HEK293 (cell line): Measurements from ENCODE around the gene CDYL.

Source experiments
- CTCF ChIA-PET: fragments of 350-600 bp; formaldehyde crosslinking; extraction: SDS; loops from one replicate; lab custom pipeline; 2021; ENCODE audit warnings: antibody characterized with exemption; lab: Yijun Ruan, JAX
- POLR2A ChIA-PET: fragments of 300-600 bp; formaldehyde crosslinking; extraction: SDS; loops from one replicate; lab custom pipeline; 2020; ENCODE audit warnings: antibody characterized with exemption, inconsistent platforms; lab: Yijun Ruan, JAX
- H3K27ac ChIP-seq: fragments of 200-500 bp; sonication (Bioruptor generic); 2 replicates; pipeline ENCODE4 v1.5.1; 2014; ENCODE audit warnings: low read depth, low read length, control low read depth, inconsistent platforms; ENCODE audit errors: extremely low read depth
- H3K36me3 ChIP-seq, 2 experiments: fragments of 200-500 bp in 1 of 2; sonication (Bioruptor generic) in 1 of 2; 1 replicate in 1 of 2; 2 replicates in 1 of 2; pipeline ENCODE4 v1.5.1; 2014 to 2017; ENCODE audit warnings: inconsistent platforms in 2 of 2, low read length in 2 of 2; ENCODE audit not compliant: control insufficient read depth in 2 of 2, insufficient read depth in 1 of 2
- H3K4me1 ChIP-seq: fragments of 200-500 bp; sonication (Bioruptor generic); 2 replicates; pipeline ENCODE4 v1.5.1; 2014; ENCODE audit warnings: mild to moderate bottlenecking, low read length, inconsistent platforms; ENCODE audit not compliant: control insufficient read depth, insufficient read depth
- H3K4me3 ChIP-seq: 2 replicates; pipeline ENCODE4 v1.5.1; 2011; ENCODE audit warnings: low read depth, mild to moderate bottlenecking, control low read depth, low read length, moderate library complexity
- H3K9me3 ChIP-seq: fragments of 200-500 bp; sonication (Bioruptor generic); 2 replicates; pipeline ENCODE4 v1.5.1; 2014; ENCODE audit warnings: low read depth, low read length, inconsistent platforms; ENCODE audit not compliant: control insufficient read depth, insufficient read depth
- HOXC10 ChIP-seq: sonication (generic); formaldehyde crosslinking; IDR thresholded peaks from 2 replicates; pipeline ENCODE4 v1.8.1; 2023; ENCODE audit warnings: mild to moderate bottlenecking, missing genetic modification reagents
- PATZ1 ChIP-seq: fragments of 450-650 bp; formaldehyde crosslinking; IDR thresholded peaks from 2 replicates; pipeline ENCODE4 v1.5.1; 2016; ENCODE audit warnings: missing biosample characterization, missing genetic modification characterization
- PRDM10 ChIP-seq: fragments of 450-650 bp; formaldehyde crosslinking; IDR thresholded peaks from 2 replicates; pipeline ENCODE4 v1.5.1; 2016; ENCODE audit warnings: missing biosample characterization, missing genetic modification characterization
- REST ChIP-seq: fragments of 450-650 bp; formaldehyde crosslinking; IDR thresholded peaks from 2 replicates; pipeline ENCODE4 v1.5.1; 2016; ENCODE audit warnings: missing biosample characterization, missing genetic modification characterization
- SP7 ChIP-seq: fragments of 450-650 bp; formaldehyde crosslinking; IDR thresholded peaks from 2 replicates; pipeline ENCODE4 v1.5.1; 2016; ENCODE audit warnings: missing biosample characterization, missing genetic modification characterization
- ZBTB20 ChIP-seq: fragments of 450-650 bp; formaldehyde crosslinking; IDR thresholded peaks from 2 replicates; pipeline ENCODE4 v1.5.1; 2016; ENCODE audit warnings: missing biosample characterization, missing genetic modification characterization
- ZBTB48 ChIP-seq: fragments of 450-650 bp; formaldehyde crosslinking; IDR thresholded peaks from 2 replicates; pipeline ENCODE4 v1.5.1; 2016; ENCODE audit warnings: missing biosample characterization, missing genetic modification characterization
- ZBTB8A ChIP-seq: fragments of 450-650 bp; formaldehyde crosslinking; IDR thresholded peaks from 2 replicates; pipeline ENCODE4 v1.5.1; 2016; ENCODE audit warnings: missing biosample characterization, missing genetic modification characterization
- ZNF157 ChIP-seq: fragments of 450-650 bp; formaldehyde crosslinking; IDR thresholded peaks from 2 replicates; pipeline ENCODE4 v1.5.1; 2016; ENCODE audit warnings: missing biosample characterization, missing genetic modification characterization
- ZNF214 ChIP-seq: fragments of 450-650 bp; formaldehyde crosslinking; IDR thresholded peaks from 2 replicates; pipeline ENCODE4 v1.5.1; 2017; ENCODE audit warnings: missing biosample characterization, mild to moderate bottlenecking, missing genetic modification characterization, borderline replicate concordance
- ZNF26 ChIP-seq: fragments of 450-650 bp; formaldehyde crosslinking; IDR thresholded peaks from 2 replicates; pipeline ENCODE4 v1.5.1; 2016; ENCODE audit warnings: missing biosample characterization, missing genetic modification characterization
- ZNF266 ChIP-seq: fragments of 450-650 bp; formaldehyde crosslinking; IDR thresholded peaks from 2 replicates; pipeline ENCODE4 v1.5.1; 2016; ENCODE audit warnings: missing biosample characterization, missing genetic modification characterization, low read depth
- ZNF473 ChIP-seq: fragments of 450-650 bp; formaldehyde crosslinking; IDR thresholded peaks from 2 replicates; pipeline ENCODE4 v1.5.1; 2017; ENCODE audit warnings: missing biosample characterization, missing genetic modification characterization
- ZNF521 ChIP-seq: fragments of 450-650 bp; formaldehyde crosslinking; IDR thresholded peaks from 2 replicates; pipeline ENCODE4 v1.5.1; 2017; ENCODE audit warnings: missing biosample characterization, mild to moderate bottlenecking, missing genetic modification characterization
- ZNF529 ChIP-seq: fragments of 450-650 bp; formaldehyde crosslinking; IDR thresholded peaks from 2 replicates; pipeline ENCODE4 v1.5.1; 2017; ENCODE audit warnings: missing genetic modification characterization, missing biosample characterization; ENCODE audit not compliant: insufficient replicate concordance
- ZNF610 ChIP-seq: fragments of 450-650 bp; formaldehyde crosslinking; IDR thresholded peaks from 2 replicates; pipeline ENCODE4 v1.5.1; 2016; ENCODE audit warnings: missing biosample characterization, missing genetic modification characterization, borderline replicate concordance
- ZNF623 ChIP-seq: fragments of 450-650 bp; formaldehyde crosslinking; IDR thresholded peaks from 2 replicates; pipeline ENCODE4 v1.5.1; 2016; ENCODE audit warnings: missing biosample characterization, missing genetic modification characterization
- ZNF624 ChIP-seq: fragments of 450-650 bp; formaldehyde crosslinking; IDR thresholded peaks from 2 replicates; pipeline ENCODE4 v1.5.1; 2017; ENCODE audit warnings: missing biosample characterization, missing genetic modification characterization
- ZNF639 ChIP-seq: fragments of 450-650 bp; formaldehyde crosslinking; IDR thresholded peaks from 2 replicates; pipeline ENCODE4 v1.5.1; 2016; ENCODE audit warnings: missing biosample characterization, missing genetic modification characterization
- ZNF670 ChIP-seq: fragments of 450-650 bp; formaldehyde crosslinking; IDR thresholded peaks from 2 replicates; pipeline ENCODE4 v1.5.1; 2016; ENCODE audit warnings: missing biosample characterization, missing genetic modification characterization, low read depth
- ZNF677 ChIP-seq: fragments of 450-650 bp; IDR thresholded peaks from 2 replicates; pipeline ENCODE4 v1.5.0; 2018; ENCODE audit warnings: missing biosample characterization, mild to moderate bottlenecking, missing genetic modification characterization, moderate library complexity
- ZNF707 ChIP-seq: fragments of 450-650 bp; formaldehyde crosslinking; IDR thresholded peaks from 2 replicates; pipeline ENCODE4 v1.5.1; 2016; ENCODE audit warnings: missing biosample characterization, missing genetic modification characterization
- ZNF785 ChIP-seq: fragments of 450-650 bp; formaldehyde crosslinking; IDR thresholded peaks from 2 replicates; pipeline ENCODE4 v1.5.1; 2016; ENCODE audit warnings: missing biosample characterization, missing genetic modification characterization

CDYL gene

GRCh38 chr6:4890627-4891026 lies 114.4 kb downstream of the CDYL start:
- H3K36me3 ChIP-seq, result peaks cover 8 to 19% of the 10 kb centered on the region in 2 experiments
- H3K9me3 ChIP-seq, result no peaks in the 10 kb centered on the region
- no peaks in the 10 kb centered on the region for H3K4me1 ChIP-seq
- ChIA-PET POLR2A (no interaction called here), CTCF (interaction anchor here (1.0 kb wide), 1 partner anchor 140 kb away, joined by 3 read pairs; no protein-coding TSS in a partner anchor)
- TF ChIP-seq ZBTB20 (tag by site-specific recombination) (no peak), HOXC10 (no peak), ZNF266 (tag by site-specific recombination) (no peak), ZBTB8A (tag by site-specific recombination) (no peak), ZNF624 (tag by site-specific recombination) (no peak), ZNF214 (tag by site-specific recombination) (no peak), ZNF707 (no peak), REST (tag by site-specific recombination) (no peak), ZNF521 (no peak), ZNF157 (tag by site-specific recombination) (no peak), ZNF785 (tag by site-specific recombination) (no peak), ZNF529 (no peak), PRDM10 (tag by site-specific recombination) (no peak), ZNF639 (tag by site-specific recombination) (no peak), ZNF610 (no peak), ZNF670 (tag by site-specific recombination) (no peak)
- H3K27ac ChIP-seq, result no peak overlapping the region
- H3K4me3 ChIP-seq, result no peak overlapping the region

- Histone ChIP-seq H3K4me3 (no peak overlapping the region), H3K36me3 (peaks cover 8 to 20% of the 10 kb centered on the region in 2 experiments), H3K4me1 (no peaks in the 10 kb centered on the region), H3K9me3 (no peaks in the 10 kb centered on the region), H3K27ac (no peak overlapping the region)
- ChIA-PET CTCF (no interaction called here), POLR2A (no interaction called here)
- no peak for TF ChIP-seq ZNF26 (tag by site-specific recombination)
- no peak for TF ChIP-seq ZNF266 (tag by site-specific recombination)
- TF ChIP-seq PATZ1, result no peak
- TF ChIP-seq ZBTB48 (tag by site-specific recombination), result no peak
- TF ChIP-seq ZNF677 (tag by site-specific recombination), result no peak
- TF ChIP-seq SP7 (tag by site-specific recombination), result no peak
- no peak for TF ChIP-seq ZNF473 (tag by site-specific recombination)
- no peak for TF ChIP-seq ZNF623
These were observed 114.9 kb downstream of the CDYL start for GRCh38 chr6:4891141-4891540.
